Mucosa of descending colon (tissue), 3 donors: ENCODE data around the gene LRP1-AS. TPM values are rescaled to one million over a fixed set of nuclear protein-coding genes. Genes with fewer than 3 reads are reported as not detected.

Experiments
- ATAC-seq: fragments of 200-7000 bp; cut with Tn5 transposase; one replicate; pipeline ENCODE4 v1.9.1; 2020; ENCODE audit warnings: mild to moderate bottlenecking, moderate library complexity
- DNase-seq, 3 donors: peaks; one replicate each; pipeline ENCODE4 v3.0.0-alpha.2; 2020
- H3K36me3 ChIP-seq: fragments of 200-600 bp; one replicate; pipeline ENCODE4 v1.8.0; 2021; ENCODE audit warnings: low read depth, mild to moderate bottlenecking
- H3K4me1 ChIP-seq: fragments of 200-600 bp; one replicate; pipeline ENCODE4 v1.8.0; 2021; ENCODE audit warnings: low read depth, mild to moderate bottlenecking
- H3K4me3 ChIP-seq: fragments of 200-600 bp; one replicate; pipeline ENCODE4 v1.8.0; 2021; ENCODE audit warnings: mild to moderate bottlenecking
- H3K9me3 ChIP-seq: fragments of 200-600 bp; one replicate; pipeline ENCODE4 v1.8.0; 2021; ENCODE audit warnings: mild to moderate bottlenecking
- intact Hi-C, 2 donors: fragments of 100-400 bp; cut with DNase I in 1 of 2; cut with micrococcal nuclease in 1 of 2; formaldehyde crosslinking; loops; one replicate each; pipeline versions ENCODE4 v1.11.0 to v1.11.1; 2022; cut with DNase I, micrococcal nuclease
- total RNA-seq, 3 donors: library from RNA; stranded (reverse); fragmentation: NEBNext Ultra II Directional in 2 of 3; extraction: Animal tissue kit (Norgen Biotek cat#: 25700) in 2 of 3; gene quantifications; one replicate each; pipeline versions ENCODE4 v1.2.1 to v1.2.4, GENCODE V29; 2021 to 2023
- TF ChIP-seq, protein P1 (sequence below): fragments of 200-600 bp; IDR thresholded peaks from one replicate; pipeline ENCODE4 v1.8.0; 2022; ENCODE audit warnings: antibody characterized with exemption, mild to moderate bottlenecking
- donor health status: DM: no; HTN: no; CAD: no; lungs with moderate emphysema.
- donor health status: DM: no; HTN: no; CAD: no.
- donor health status: DM: no; HTN: yes; CAD: no.

The LRP1-AS gene
- total RNA-seq, 3 donors from 2014 or later = not detected

DNA sequence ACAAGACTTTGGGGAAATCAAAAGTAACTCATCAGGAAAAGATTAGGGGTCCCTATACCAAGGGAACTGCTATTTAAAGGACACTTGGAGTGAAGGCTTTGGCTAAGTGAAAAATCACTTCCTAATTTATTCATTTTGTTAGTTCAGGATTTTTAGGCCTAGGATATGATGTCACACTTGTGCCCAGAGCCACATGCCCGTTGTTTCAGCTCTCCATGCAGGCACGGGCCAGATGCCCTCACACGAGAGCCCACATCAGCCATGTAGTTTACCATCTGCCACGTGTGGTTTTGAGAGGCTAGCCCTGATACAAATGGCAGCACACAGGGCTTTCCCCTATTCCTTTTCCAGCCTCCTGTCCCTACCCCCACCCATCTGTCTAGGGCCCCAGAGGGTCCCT, 11.9 kb upstream of the LRP1-AS start:
- Histone ChIP-seq H3K4me3 (no peak overlapping the region), H3K9me3 (no peaks in the 10 kb centered on the region), H3K36me3 (peaks cover 7% of the 10 kb centered on the region), H3K4me1 (no peaks in the 10 kb centered on the region)
- intact Hi-C loops = no loop called here
- TF ChIP-seq, protein P1, sequence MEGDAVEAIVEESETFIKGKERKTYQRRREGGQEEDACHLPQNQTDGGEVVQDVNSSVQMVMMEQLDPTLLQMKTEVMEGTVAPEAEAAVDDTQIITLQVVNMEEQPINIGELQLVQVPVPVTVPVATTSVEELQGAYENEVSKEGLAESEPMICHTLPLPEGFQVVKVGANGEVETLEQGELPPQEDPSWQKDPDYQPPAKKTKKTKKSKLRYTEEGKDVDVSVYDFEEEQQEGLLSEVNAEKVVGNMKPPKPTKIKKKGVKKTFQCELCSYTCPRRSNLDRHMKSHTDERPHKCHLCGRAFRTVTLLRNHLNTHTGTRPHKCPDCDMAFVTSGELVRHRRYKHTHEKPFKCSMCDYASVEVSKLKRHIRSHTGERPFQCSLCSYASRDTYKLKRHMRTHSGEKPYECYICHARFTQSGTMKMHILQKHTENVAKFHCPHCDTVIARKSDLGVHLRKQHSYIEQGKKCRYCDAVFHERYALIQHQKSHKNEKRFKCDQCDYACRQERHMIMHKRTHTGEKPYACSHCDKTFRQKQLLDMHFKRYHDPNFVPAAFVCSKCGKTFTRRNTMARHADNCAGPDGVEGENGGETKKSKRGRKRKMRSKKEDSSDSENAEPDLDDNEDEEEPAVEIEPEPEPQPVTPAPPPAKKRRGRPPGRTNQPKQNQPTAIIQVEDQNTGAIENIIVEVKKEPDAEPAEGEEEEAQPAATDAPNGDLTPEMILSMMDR = no peak
- no peak for DNase-seq
- no peak for ATAC-seq

DNA sequence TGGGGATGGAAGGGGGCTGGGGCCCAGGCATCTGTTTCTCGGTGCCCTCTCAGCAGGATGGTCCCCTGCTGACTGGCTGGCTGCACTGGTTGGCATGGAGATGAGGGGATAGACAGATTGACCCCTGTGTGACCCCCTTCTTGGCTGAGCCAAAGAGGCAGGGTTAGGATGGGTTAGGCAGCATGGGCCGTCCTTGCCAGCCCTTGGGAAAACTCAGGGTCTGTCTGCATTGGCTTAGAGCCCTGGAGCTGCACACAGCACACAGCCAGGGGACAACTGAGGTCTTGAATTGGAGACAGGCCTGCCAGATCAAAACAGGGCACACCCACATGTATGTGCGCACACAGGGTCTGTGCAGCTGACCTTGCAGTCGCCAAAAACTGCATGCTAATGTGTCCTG, 11.2 kb upstream of the LRP1-AS start:
- DNase-seq (no peak), ATAC-seq (no peak)
- Histone ChIP-seq H3K9me3 (no peaks in the 10 kb centered on the region), H3K4me1 (no peaks in the 10 kb centered on the region), H3K36me3 (peaks cover 7% of the 10 kb centered on the region), H3K4me3 (no peak overlapping the region)
- TF ChIP-seq, protein P1 = no peak
- intact Hi-C loops = no loop called here

DNA sequence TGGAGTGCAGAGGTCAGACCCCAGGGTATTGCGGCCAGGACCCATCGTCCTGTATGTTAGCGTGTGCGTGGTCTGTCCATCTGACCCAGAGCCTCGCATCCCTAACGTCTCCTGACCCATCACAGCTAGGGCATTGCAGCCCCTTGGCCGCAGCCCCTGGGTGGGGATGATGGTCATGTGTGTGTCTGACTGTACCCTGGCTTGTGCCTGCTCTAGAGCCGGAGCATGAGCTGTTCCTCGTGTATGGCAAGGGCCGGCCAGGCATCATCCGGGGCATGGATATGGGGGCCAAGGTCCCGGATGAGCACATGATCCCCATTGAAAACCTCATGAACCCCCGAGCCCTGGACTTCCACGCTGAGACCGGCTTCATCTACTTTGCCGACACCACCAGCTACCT, 10.8 kb upstream of the LRP1-AS start:
- intact Hi-C loops = no loop called here
- TF ChIP-seq, protein P1 = no peak
- DNase-seq (no peak), ATAC-seq (no peak)
- no peaks in the 10 kb centered on the region for H3K4me1 ChIP-seq
- no peak overlapping the region for H3K4me3 ChIP-seq
- peaks cover 7% of the 10 kb centered on the region for H3K36me3 ChIP-seq
- H3K9me3 ChIP-seq = no peaks in the 10 kb centered on the region

DNA sequence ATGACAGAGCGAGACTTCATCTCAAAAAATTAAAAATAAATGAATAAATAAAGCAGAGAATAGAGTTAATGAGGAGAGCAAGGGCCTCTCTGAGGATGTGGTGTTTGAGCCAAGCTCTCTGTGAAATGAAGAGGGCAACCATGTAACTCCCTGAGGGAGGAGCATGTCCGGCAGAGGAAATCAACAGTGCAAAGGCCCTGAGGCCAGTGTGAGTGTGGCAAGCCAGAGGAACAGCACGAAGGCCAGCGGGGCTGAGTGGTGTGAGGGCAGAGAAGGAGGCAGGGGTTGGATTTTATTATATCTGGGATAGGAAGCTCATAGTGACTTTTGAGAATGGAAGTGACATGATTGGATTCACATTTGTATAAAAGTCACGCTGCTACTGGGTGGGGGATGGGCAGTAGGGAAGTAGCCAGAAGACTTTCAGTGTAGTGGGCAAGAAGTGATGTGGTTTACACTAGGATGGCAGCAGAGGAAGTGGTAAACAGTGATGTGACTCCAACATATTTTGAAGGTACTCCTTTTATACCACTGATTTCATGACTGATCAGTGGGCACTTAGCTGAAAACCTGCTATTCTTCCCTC, 10.3 kb upstream of the LRP1-AS start:
- Histone ChIP-seq H3K9me3 (no peaks in the 10 kb centered on the region), H3K4me3 (no peak overlapping the region), H3K36me3 (peaks cover 7% of the 10 kb centered on the region), H3K4me1 (no peaks in the 10 kb centered on the region)
- ATAC-seq (no peak), DNase-seq (no peak)
- intact Hi-C loops = no loop called here
- TF ChIP-seq, protein P1 = no peak

DNA sequence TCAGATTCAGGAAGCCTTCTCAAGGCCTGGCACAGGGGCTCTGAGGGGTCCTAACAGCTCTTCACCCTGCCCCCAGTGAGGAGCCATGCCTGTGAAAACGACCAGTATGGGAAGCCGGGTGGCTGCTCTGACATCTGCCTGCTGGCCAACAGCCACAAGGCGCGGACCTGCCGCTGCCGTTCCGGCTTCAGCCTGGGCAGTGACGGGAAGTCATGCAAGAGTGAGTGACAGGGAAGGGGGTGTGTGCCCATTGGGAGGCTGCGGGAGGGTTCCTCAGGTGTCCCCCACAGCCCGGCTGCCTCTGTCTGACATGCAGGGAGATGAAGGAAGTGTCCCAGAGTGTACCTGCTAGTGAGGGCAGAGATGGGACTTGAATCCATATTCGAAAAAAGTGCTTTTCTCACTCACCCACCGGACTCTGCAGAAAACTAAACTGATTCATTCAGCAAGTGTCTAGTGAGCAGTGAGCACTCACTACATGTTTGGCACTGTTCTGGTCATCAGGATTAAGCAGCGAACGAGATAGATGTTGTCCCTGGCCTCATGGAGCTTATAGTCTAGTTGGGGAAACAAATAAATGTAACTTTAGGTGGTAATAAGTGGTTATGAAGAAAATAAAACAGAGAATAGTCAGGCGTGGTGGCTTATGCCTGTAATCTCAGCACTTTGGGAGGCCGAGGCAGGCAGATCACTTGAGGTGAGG, 9.4 kb upstream of the LRP1-AS start:
- intact Hi-C loops = no loop called here
- TF ChIP-seq, protein P1 = no peak
- no peaks in the 10 kb centered on the region for H3K4me1 ChIP-seq
- no peaks in the 10 kb centered on the region for H3K9me3 ChIP-seq
- H3K4me3 ChIP-seq = no peak overlapping the region
- peaks cover 7% of the 10 kb centered on the region for H3K36me3 ChIP-seq
- no peak for DNase-seq
- peak; percentile 5 for ATAC-seq
